HG03442 (cell line): ENCODE measurements around the gene DUSP16.
A peak's percentile ranks its signal among the peaks of the same experiment; 100 is the strongest.
"Not testable (repeated sequence)": the region's sequence is repeated elsewhere in the genome, so short reads cannot be mapped to it uniquely, and the experiment has no call there.

Source experiments
- ATAC-seq: cut with Tn5 transposase; IDR thresholded peaks from one replicate; pipeline ENCODE4 v1.9.1; 2021; ENCODE audit warnings: mild to moderate bottlenecking, moderate library complexity; ENCODE audit not compliant: unreplicated experiment

The DUSP16 gene, protein sequence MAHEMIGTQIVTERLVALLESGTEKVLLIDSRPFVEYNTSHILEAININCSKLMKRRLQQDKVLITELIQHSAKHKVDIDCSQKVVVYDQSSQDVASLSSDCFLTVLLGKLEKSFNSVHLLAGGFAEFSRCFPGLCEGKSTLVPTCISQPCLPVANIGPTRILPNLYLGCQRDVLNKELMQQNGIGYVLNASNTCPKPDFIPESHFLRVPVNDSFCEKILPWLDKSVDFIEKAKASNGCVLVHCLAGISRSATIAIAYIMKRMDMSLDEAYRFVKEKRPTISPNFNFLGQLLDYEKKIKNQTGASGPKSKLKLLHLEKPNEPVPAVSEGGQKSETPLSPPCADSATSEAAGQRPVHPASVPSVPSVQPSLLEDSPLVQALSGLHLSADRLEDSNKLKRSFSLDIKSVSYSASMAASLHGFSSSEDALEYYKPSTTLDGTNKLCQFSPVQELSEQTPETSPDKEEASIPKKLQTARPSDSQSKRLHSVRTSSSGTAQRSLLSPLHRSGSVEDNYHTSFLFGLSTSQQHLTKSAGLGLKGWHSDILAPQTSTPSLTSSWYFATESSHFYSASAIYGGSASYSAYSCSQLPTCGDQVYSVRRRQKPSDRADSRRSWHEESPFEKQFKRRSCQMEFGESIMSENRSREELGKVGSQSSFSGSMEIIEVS

DNA sequence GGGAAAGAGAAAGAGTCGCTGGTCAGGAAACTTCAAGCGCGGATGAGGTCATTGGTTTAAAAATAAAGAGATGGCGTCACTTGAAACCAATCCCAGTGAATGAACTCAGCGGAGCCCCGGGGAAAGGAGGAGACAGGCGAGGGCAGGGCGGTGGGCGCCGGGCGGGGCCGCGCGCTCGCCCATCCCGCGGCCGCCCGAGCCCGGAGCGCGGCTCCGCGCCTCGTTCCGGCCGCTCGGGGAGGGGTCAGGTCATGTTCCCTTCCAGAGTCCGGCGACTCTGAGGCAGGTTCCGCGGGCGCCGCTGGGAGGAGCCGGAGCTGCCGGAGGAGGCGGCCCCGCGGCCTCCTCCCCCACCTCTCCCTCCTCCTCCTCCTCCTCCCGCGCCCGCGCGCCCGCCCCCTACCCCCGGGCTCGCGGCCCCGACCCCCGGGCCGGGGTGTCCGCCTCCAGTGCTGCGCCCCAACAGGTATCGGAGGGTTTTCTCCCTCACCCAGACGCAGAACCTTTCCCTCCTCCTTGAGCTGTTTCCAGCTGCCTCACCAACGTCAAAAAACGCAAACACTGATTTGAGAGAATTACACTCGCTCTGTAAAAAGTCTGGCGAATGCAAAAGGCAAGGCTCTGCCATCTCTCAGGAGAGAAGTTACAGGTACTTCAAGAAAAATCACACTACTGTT lies at the start of gene DUSP16:
TSS of gene DUSP16 (minus strand) at position 279 of the 677 bp plus-strand sequence. CDS start 41,765 bp downstream, outside the sequence.
- ATAC-seq: peak; percentile 70

DNA sequence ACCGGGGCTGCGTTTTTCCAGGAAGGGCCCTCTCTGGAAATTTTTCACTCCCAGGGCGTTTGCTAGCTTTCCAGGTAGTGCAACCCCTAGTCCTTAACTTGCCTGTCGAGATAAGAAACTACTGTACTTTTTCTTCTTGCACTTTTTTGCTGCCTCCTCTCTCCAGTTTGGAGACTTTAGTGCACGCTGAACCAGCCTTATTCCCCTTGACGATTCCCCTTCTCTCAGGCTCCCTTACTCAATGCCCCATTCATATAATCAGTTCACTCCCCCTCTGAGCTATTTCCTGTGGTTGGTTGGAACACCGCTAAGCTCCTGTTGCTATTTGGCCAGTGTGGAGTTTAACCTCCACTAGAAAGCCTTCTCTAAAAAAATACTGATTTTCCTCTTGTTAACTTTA lies 49.7 kb upstream of the DUSP16 start:
- ATAC-seq: no peak

DNA sequence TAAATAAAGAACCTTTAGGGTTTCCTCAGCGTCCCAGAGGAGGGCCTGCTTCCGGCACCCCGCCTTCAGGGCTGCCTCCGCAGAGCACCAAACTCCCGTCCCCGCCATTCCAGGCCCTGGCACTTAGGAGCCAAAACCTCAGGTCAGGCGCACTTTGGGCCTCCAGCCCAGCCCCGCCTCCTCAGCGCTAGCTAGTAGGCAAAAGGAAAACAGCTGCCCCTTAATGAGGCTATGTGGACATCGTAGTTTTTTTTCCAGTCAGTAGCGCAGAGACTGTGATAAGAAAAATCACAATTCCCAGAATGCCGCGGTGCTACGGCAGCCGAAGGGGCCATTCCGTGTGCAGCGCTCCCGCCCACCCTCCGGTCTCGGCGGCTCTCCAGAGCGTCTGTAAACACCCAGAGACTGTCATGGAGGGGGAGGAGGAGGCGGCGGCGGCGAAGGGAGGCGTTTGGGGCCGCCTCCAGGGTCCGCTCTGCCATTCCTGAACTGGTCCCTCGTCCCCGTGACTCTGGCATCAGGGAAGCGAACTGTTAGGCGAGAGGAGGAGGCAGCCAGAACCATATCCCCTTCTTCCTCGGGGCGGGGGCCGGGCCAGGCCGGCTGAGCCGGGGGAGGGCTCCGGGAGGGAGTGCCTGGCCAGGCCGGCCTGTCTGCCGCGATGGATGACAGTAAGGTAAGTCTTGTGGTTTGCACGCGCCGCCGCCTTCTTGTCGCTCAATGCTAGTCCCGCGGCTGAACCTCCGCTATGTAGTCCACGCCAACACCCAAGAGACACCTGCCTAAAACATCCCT lies 49.0 kb upstream of the DUSP16 start, which contains the start of gene CREBL2:
TSS of gene CREBL2 (plus strand) at position 365 of the 795 bp plus-strand sequence. CDS start at position 662, 297 bp downstream.
- ATAC-seq: peak; percentile 72

DNA sequence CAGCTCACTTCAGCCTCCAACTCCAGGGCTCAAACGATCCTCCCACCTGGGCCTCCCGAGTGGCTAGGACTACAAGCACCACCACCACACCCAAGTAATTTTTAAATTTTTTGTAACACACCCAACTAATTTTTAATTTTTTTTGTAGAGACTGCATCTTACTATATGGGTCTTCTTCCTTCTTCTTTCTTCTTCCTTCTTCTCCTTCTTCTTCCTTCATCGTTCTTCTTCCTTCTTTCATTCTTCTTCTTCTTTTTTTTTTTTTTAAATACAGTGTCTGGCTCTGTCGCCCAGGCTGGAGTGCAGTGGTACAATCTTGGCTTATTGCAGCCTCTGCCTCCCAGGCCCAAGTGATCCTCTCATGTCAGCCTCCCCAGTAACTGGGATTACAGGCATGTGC lies 48.0 kb upstream of the DUSP16 start:
- no peak for ATAC-seq

DNA sequence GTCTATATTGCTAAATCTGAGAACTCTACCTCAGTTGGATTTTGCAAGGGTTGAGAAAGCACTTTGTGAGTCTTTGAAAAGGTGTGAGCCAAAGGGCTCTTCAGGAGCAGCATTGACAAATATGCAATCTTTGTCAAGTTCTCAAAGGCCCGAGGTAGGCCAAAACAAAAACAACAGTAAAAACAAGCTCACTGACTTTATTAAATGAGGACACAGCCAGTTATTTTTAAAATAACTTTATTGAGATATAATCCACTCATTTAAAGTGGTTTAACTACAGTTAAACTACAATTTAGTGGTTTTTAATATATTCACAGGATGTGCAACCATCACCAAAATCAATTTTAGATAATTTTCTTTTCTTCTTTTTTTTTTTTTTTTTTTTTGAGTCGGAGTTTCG lies 47.0 kb upstream of the DUSP16 start:
- ATAC-seq: no peak

DNA sequence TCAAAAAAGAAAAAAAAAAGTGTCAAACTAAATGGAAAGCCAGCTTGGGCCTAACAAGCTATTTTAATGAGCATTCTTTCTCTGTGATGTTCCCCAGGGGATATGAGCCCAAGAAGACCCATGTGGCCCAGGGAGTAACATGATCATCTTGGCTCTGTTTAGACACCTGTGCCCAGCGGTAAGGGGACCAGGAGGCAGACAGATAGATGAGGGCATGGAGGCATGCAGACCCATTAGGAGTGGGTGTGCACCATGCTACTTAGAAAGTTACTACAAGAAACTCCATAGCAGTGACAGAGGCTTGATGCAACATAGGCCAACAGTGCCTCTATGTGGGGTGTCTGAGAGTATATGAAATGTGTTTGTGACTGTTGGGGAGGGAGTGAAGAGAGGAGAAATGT lies 45.9 kb upstream of the DUSP16 start:
- no peak for ATAC-seq

DNA sequence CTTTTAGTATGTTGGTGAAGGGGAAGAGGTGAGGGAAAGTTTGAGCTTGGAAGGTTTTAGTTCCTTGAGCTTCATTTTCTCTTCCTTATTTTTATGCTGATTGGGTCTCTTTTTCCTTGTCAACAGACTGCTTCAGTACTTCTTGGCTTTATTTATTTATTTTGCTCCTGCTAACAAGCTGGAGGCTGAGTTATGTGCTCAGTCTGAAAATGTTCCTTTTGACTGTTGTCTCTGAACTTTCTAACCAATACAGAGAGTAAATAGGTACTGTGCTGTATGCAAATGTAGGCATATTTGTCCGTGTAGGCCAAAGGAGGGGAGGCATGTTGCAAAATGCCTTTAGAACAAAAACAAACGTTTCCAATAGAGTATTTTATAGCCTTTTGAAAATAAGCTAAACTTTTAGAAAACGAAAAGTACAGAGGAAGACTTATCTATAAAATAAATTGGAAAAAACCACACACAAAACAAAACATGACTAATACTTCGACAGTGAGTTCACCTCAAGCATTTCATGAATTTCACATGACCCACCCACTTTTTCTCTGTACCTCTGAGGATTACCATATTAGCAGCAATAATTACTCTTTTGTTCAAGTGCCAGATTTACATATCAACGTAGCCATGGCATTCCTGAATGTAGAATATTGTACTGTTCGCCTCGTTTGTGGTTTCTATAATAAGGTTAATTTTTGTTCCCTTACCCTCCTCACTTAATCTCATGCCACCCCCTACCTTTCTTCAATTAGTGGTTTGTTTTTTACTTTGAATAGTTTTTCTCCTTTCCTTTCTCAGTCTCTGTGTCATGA lies 44.3 kb upstream of the DUSP16 start:
- peak; percentile 41 for ATAC-seq

DNA sequence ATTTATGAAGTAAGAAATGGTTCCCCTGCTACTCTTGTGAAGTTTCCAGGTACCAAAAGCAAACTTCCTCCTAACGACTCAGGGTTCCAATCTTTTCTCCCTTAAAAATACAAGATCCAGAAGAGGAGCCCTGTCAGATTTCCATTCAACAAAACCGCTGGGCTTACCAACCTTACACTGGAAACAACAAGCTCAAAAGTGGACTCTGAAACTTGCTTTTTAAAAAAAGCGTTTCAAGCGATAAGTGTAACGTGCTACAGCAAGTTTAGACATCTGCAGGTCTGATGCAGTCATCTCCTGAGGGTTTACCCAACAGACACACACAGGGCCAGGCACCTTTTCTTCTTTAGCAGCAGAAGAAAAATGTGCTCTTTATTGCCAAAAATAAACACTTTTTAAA lies 42.1 kb upstream of the DUSP16 start:
- no peak for ATAC-seq

DNA sequence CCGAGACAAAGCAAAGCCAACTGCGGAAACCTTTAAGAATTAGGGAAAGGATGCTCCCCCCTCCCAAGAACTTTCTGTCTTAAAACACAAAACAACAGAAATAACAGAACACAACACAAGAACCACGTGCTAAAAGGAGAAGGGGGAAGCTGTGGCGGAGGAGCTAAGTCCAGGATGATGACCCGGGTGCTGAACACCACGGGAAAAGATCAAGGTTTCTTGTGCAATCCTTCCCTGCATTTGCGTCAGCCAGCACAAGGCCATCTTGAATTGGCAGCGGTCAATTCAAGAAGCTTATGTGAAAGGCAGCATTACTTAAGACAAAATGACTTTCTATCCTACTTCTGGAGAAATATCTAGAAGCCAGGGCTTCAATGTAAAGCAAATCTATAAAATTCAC lies 38.0 kb upstream of the DUSP16 start:
- ATAC-seq: no peak

DNA sequence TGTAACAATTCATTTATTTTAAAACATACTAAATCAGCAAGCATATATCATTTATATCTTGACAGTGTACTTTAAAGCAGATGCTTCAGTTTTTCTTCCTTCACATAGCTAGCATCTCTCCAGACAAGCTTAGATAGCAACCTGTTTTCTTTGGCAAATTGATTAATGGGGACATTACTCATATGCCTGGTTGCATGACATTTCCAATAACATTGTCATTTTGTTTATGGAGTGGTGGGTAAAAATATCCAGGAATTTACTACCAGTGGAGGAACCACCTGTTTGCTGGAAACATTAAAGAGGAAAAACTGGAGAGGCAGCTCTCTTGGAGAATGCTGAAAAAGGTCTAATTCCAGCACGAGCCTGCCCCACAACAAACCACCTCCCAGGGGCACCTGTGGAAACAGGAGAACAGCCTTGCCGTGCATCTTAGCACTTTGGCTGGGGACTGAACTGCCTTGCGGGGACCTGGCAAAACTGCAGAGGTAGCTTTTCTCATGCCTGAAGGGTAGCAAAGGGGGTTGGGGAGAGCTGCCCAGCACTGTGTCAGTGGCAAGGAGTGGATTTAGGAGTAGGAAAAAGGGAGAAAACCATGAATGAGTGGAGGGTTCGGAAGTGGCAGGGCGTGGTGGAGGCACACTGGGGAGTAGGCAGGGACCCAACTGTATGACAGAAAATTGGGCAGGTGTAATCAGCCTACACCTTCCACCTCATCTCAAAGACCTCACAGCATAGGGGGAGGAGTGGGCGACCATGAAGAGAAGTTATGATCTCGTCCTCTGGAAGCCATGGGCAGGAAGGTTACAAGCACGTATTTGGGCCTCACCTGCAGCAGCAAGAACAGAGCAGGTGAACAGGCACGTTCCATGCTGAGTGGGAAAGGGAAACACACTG lies 37.3 kb upstream of the DUSP16 start:
- no peak for ATAC-seq

DNA sequence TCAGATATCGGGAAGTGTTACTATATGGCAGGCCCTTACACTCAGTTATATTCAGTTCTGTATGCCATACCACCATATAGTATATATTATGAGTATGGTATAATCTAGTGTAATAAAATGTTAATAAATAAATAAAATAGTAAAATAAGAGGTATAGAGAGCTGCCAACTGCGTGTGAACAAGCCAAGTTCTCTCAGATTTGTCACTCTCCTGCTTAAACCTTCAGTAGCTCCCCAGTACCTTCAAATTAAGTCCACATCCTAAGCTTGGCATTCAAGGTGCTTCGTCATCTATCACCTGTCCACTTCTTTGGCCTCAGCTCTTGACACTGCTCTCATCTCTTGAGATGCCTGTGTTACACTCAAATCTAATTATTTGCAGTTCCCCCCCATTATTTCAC lies 36.2 kb upstream of the DUSP16 start:
- no peak for ATAC-seq

DNA sequence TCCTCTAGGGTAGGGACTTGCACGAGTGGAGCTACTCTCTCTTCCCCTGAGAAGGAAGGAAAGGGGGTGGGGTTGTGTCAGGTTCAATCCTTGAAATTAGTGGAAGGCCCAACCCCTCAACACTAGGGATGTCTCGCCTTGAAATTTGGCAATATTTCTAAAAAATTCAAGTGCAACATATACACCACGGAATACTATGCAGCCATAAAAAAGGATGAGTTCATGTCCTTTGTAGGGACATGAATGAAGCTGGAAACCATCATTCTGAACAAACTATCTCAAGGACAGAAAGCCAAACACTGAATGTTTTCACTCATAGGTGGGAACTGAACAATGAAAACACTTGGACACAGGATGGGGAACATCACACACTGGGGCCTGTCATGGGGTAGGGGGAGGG lies 33.9 kb upstream of the DUSP16 start:
- ATAC-seq: not testable (repeated sequence)

DNA sequence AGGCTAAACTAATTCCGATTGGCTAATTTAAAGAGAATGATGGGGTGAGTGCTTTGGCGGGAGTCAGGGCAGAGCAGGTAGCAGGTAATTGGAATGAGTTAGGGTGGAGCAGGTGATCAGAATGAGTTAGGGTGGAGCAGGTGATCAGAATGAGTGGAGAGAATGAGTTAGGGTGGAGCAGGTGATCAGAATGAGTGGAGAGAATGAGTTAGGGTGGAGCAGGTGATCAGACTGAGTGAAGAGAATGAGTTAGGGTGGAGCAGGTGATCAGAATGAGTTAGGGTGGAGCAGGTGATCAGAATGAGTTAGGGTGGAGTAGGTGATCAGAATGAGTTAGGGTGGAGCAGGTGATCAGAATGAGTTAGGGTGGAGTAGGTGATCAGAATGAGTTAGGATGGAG lies 33.3 kb upstream of the DUSP16 start:
- not testable (repeated sequence) for ATAC-seq

DNA sequence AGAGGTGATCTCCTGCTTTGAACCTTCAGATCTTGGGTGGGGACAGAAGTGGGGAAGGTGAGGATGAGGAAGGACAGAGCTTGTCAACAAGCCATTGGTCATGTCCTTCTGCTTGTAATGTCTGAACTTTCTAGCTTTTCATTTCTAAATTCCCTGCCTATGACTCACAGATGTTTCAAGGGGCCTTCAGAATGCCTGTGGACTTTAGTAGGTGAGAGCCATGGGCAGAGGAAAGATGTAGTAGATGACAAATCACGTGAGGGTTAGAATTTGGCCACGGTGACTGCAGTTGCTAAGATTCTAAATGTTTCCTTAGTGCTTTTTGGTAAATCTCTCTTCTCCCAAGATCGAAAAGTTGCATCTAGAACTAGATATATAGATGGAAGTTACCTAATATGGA lies 30.3 kb upstream of the DUSP16 start:
- ATAC-seq: no peak

DNA sequence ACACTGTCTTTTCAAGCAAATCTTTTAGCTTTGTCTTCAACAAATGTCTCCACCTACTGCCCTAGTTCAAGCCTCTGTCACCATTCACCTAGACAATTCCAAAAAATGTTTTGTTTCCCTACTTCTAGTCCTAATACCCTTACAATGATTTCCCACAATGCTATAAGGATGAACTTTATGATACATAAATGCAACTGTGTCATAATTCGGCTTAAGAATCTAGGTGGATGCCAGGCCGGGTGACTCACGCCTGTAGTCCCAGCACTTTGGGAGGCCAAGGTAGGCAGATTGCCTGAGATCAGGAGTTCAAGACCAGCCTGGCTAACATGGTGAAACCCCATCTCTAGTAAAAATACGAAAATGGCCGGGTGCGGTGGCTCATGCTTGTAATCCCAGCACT lies 28.3 kb upstream of the DUSP16 start:
- ATAC-seq: no peak

DNA sequence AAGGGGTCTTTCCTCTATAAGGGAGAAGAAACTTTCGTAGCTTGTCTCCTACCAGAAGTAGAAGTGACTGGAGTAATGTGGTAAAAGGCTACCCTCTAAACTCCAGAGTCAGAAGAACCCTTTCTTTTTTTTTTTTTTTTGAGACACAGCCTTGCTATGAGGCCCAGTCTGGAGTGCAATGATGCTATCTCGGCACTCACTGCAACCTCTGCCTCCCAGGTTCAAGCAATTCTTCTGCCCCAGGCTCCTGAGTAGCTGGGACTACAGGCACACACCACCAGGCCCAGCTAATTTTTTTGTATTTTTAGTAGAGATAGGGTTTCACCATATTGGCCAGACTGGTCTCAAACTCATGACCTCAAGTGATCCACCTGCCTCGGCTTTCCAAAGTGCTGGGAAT lies 25.8 kb upstream of the DUSP16 start:
- ATAC-seq: not testable (repeated sequence)

DNA sequence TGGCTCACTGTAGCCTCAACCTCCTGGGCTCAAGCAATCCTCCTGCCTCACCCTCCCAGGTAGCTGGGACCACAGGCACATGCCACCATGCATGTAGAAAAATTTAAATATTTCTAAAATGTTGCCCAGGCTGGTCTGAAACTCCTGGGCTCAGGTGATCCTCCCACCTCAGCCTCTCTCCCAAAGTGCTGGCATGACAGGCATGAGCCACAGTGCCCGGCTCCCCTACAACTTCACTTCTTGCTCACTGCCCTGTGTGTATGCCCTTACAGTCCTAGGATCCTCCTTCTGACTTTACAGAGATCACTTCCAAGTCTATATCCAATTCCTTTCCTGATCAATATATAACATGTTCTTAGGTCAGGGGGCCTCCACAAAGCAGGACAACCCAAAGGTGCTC lies 25.2 kb upstream of the DUSP16 start:
- no peak for ATAC-seq

DNA sequence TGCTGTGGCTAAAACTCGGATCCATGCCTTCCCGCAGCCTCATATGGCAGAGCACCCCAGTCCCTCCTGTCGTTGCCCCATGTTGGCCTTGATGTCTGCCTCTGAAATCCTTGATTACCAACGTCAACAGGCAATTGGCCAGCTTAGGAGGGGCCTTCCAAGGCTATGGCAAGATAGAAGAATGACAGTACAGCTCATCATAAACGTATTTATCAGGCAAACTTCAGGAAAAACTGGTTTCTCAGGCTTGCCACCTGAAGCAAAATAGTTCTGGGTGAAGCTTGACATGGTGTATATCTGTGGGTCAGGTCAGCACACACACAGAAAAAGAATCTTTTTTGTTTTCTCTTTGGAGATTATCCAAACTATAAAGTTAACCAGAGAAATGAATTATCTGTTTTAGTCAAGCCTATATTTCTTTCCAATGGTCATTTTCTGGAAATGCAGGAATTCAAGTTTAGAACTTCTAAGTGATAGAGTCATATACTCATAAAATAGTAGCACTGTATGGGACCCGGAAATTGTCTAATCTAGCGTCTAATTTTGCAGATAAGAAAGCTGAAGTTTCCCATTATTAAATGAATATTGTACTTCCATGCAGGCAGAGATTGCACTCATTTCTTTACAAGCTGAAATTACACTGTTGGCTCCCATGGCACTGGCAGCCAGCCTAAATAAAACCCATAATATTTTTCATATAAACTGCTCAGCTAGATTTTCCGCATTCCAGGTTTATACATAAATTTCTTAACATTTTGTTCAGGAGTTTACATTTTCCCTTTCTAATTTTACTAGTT lies 24.4 kb upstream of the DUSP16 start:
- ATAC-seq: no peak
